ENCODE data around the gene FAM171A1. TPM values are rescaled to one million over a fixed set of nuclear protein-coding genes. Genes with fewer than 3 reads are reported as not detected.

FAM171A1 gene
- total RNA-seq, 2 donors from 2014 or later, result 50.9 to 65.8 TPM

- H3K36me3 ChIP-seq, result no peaks in the 10 kb centered on the region
- no peak overlapping the region for H3K27ac ChIP-seq
- H3K27me3 ChIP-seq, result no peaks in the 10 kb centered on the region
Observed at GRCh38 chr10:15321431-15322341, 49.4 kb downstream of the FAM171A1 start.

GRCh38 chr10:15320522-15321203, 50.4 kb downstream of the FAM171A1 start:
- H3K9ac ChIP-seq (ENCODE audit: low read depth in 2 of 2, low read length in 2 of 2), result no peak overlapping the region
- no peak for TF ChIP-seq CTCF (IDR thresholded peaks at IDR 0.05)
- H3K36me3 ChIP-seq, result no peaks in the 10 kb centered on the region
- H3K27ac ChIP-seq, result no peak overlapping the region
- DNase-seq, result no peak
- H3K4me3 ChIP-seq, result no peak overlapping the region
- intact Hi-C loops (cut with DNase I), result no loop called here
- H3K9me3 ChIP-seq, result no peaks in the 10 kb centered on the region
- no peaks in the 10 kb centered on the region for H3K27me3 ChIP-seq
- H3K4me1 ChIP-seq, result no peaks in the 10 kb centered on the region

More at GRCh38 chr10:15321431-15322341, 49.4 kb downstream of the FAM171A1 start:
- DNase-seq, result no peak
- no peaks in the 10 kb centered on the region for H3K4me1 ChIP-seq
- H3K4me3 ChIP-seq, result no peak overlapping the region
- no peaks in the 10 kb centered on the region for H3K9me3 ChIP-seq
- H3K9ac ChIP-seq (ENCODE audit: low read depth in 2 of 2, low read length in 2 of 2), result no peak overlapping the region
- TF ChIP-seq CTCF (IDR thresholded peaks at IDR 0.05), result no peak
- intact Hi-C loops (cut with DNase I), result no loop called here

- Histone ChIP-seq H3K36me3 (no peaks in the 10 kb centered on the region), H3K9ac (ENCODE audit: low read depth in 2 of 2, low read length in 2 of 2) (no peak overlapping the region), H3K27ac (no peak overlapping the region), H3K27me3 (no peaks in the 10 kb centered on the region), H3K4me1 (no peaks in the 10 kb centered on the region), H3K4me3 (no peak overlapping the region), H3K9me3 (no peaks in the 10 kb centered on the region)
- intact Hi-C loops (cut with DNase I), result no loop called here
- no peak for TF ChIP-seq CTCF (IDR thresholded peaks at IDR 0.05)
- DNase-seq, result no peak
Observed at GRCh38 chr10:15320118-15320517, 51.0 kb downstream of the FAM171A1 start.

GRCh38 chr10:15316871-15317464, 54.1 kb downstream of the FAM171A1 start:
- DNase-seq, result no peak
- TF ChIP-seq CTCF (IDR thresholded peaks at IDR 0.05), result no peak
- H3K27me3 ChIP-seq, result no peaks in the 10 kb centered on the region
- no peak overlapping the region for H3K27ac ChIP-seq
- intact Hi-C loops (cut with DNase I), result loop anchor here (5.0 kb wide), 1 partner anchor 55 kb away; the partner anchor contains the start of gene FAM171A1
- no peaks in the 10 kb centered on the region for H3K9me3 ChIP-seq
- H3K9ac ChIP-seq (ENCODE audit: low read depth in 2 of 2, low read length in 2 of 2), result no peak overlapping the region
- H3K4me3 ChIP-seq, result no peak overlapping the region
- H3K4me1 ChIP-seq, result no peaks in the 10 kb centered on the region
- H3K36me3 ChIP-seq, result no peaks in the 10 kb centered on the region

- Histone ChIP-seq H3K9me3 (no peaks in the 10 kb centered on the region), H3K36me3 (no peaks in the 10 kb centered on the region), H3K27me3 (no peaks in the 10 kb centered on the region), H3K4me3 (no peak overlapping the region), H3K27ac (no peak overlapping the region), H3K4me1 (no peaks in the 10 kb centered on the region), H3K9ac (ENCODE audit: low read depth in 2 of 2, low read length in 2 of 2) (no peak overlapping the region)
- intact Hi-C loops (cut with DNase I), result loop anchor here (5.0 kb wide), 1 partner anchor 56 kb away; the partner anchor contains the start of gene FAM171A1
- TF ChIP-seq CTCF (IDR thresholded peaks at IDR 0.05), result no peak
- DNase-seq, result no peak
Observed at GRCh38 chr10:15316145-15316544, 54.9 kb downstream of the FAM171A1 start.

Measured in colonic mucosa (tissue), 4 donors.